ENCODE data around the gene ATP5F1D. TPM values are rescaled to one million over a fixed set of nuclear protein-coding genes. Genes with fewer than 3 reads are reported as not detected.

ATP5F1D gene
- total and polyA plus RNA-seq, 2 donors (not counting 3 experiments of a cell fraction or from before 2014, with no cell fraction given) = 167 to 192 TPM

DNA sequence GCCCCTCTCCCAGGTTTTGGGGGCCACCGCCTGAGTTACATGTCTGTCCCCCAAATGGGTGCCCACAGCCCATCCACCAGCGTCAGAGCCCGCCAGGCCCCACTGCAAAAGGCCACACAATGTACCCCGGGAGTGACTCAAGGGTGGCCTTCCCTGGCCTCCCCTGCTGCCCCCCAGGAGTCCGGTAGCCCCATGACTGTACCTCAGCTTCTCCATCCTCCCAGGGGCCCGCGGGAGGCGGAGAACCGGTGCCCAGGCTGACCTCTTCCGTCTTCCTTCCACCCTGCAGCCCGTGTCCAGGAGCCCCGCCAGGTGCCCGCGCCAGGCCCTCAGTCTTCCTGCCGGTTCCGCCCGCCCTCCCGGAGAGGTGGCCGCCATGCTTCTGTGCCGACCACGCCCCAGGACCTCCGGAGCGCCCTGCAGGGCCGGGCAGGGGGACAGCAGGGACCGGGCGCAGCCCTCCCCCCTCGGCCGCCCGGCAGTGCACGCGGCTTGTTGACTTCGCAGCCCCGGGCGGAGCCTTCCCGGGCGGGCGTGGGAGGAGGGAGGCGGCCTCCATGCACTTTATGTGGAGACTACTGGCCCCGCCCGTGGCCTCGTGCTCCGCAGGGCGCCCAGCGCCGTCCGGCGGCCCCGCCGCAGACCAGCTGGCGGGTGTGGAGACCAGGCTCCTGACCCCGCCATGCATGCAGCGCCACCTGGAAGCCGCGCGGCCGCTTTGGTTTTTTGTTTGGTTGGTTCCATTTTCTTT, 14.1 kb upstream of the ATP5F1D start:
- no TSS peak for BruUV-seq (replicated peaks)
- Histone ChIP-seq H3K9me3 (replicated peaks; ENCODE audit: control insufficient read depth, insufficient read depth, low read length) (no peaks in the 10 kb centered on the region), H3K79me2 (ENCODE audit: control insufficient read depth, insufficient read depth, low read length) (no peaks in the 10 kb centered on the region), H3K36me3 (ENCODE audit: control insufficient read depth in 2 of 2, extremely low read depth in 1 of 2, insufficient read depth in 2 of 2, low read length in 2 of 2) (peaks cover 5 to 15% of the 10 kb centered on the region in 2 experiments), H3K9me1 (replicated peaks; ENCODE audit: control insufficient read depth, extremely low read depth, insufficient read depth, low read length) (no peaks in the 10 kb centered on the region), H3K27me3 (ENCODE audit: control insufficient read depth in 2 of 2, insufficient read depth in 2 of 2, low read length in 2 of 2) (no peaks in the 10 kb centered on the region), H3K27ac (ENCODE audit: insufficient read depth, low read depth, low read length) (no peak overlapping the region), H4K20me1 (replicated peaks; ENCODE audit: control insufficient read depth, extremely low read depth, insufficient read depth, low read length) (no peaks in the 10 kb centered on the region), H3K4me2 (ENCODE audit: insufficient read depth, low read length) (no peak overlapping the region), H3K4me3 (replicated peaks in 1 of 3; ENCODE audit: insufficient read depth in 1 of 3, low read depth in 1 of 3, low read length in 3 of 3) (no peak overlapping the region), H3K4me1 (ENCODE audit: control insufficient read depth, extremely low read depth, insufficient read depth, low read length) (peaks cover 2% of the 10 kb centered on the region), H2AFZ (ENCODE audit: low read depth, low read length) (no peak overlapping the region), H3K9ac (replicated peaks; ENCODE audit: extremely low read depth, insufficient read depth, low read length) (no peak overlapping the region)
- no peak for DNase-seq (ENCODE audit: low read depth, low spot score)
- TF ChIP-seq CTCF (IDR thresholded peaks at IDR 0.05; ENCODE audit: extremely low read depth in 1 of 2, insufficient read depth in 1 of 2, low read depth in 1 of 2, low read length in 2 of 2) = no peak
- TF ChIP-seq FOS (IDR thresholded peaks at IDR 0.05; ENCODE audit: borderline replicate concordance, insufficient read depth, low read length) = no peak
- no peak for TF ChIP-seq POLR2A (IDR thresholded peaks at IDR 0.05; ENCODE audit: low read depth, low read length)
- no peak for TF ChIP-seq JUN (IDR thresholded peaks at IDR 0.05; ENCODE audit: borderline replicate concordance, insufficient read depth, insufficient read length, low read depth)
- TF ChIP-seq GATA2 (IDR thresholded peaks at IDR 0.05; ENCODE audit: insufficient read depth, insufficient read length, low read depth, low read length) = no peak
- no peak for TF ChIP-seq POLR2AphosphoS5 (IDR thresholded peaks at IDR 0.05; ENCODE audit: insufficient read depth, low read depth, low read length)
- TF ChIP-seq MAX (IDR thresholded peaks at IDR 0.05; ENCODE audit: insufficient read depth, insufficient read length) = no peak
- no peak for TF ChIP-seq EZH2 (IDR thresholded peaks at IDR 0.05; ENCODE audit: borderline replicate concordance, low read depth, low read length, severe bottlenecking)
- FAIRE-seq = no peak
- CTCF ChIA-PET = interaction anchor here (0.9 kb wide), 1 partner anchor 14 kb away, joined by 3 read pairs; no protein-coding TSS in a partner anchor
- dilution Hi-C loops (cut with MboI; ENCODE audit: extremely low pct_ligation_motif_present, low sequenced_read_pairs) = no loop called here
- intact Hi-C loops (cut with micrococcal nuclease) = no loop called here
- POLR2A ChIA-PET = no interaction called here

Measured in endothelial cell of umbilical vein (primary cell).